Neural crest cell (in vitro differentiated cells): ENCODE measurements around the gene AJAP1. TPM values are rescaled to one million over a fixed set of nuclear protein-coding genes. Genes with fewer than 3 reads are reported as not detected.
A peak's percentile ranks its signal among the peaks of the same experiment; 100 is the strongest.

Experiments used
- DNase-seq: peaks from one replicate; pipeline ENCODE4 v3.0.0; 2021; ENCODE audit warnings: low read depth, mixed read lengths, low spot score
- H3K27ac Mint-ChIP-seq: one replicate; pipeline ENCODE4 v1.8.0; 2021; ENCODE audit warnings: mild to moderate bottlenecking, mixed read lengths; ENCODE audit not compliant: unreplicated experiment
- H3K27me3 Mint-ChIP-seq: 2 replicates; pipeline ENCODE4 v1.8.0; 2021; ENCODE audit warnings: low read depth, mild to moderate bottlenecking, mixed read lengths
- H3K36me3 Mint-ChIP-seq: 2 replicates; pipeline ENCODE4 v1.8.0; 2021; ENCODE audit warnings: low read depth, mild to moderate bottlenecking, mixed read lengths
- H3K4me1 Mint-ChIP-seq: 2 replicates; pipeline ENCODE4 v1.8.0; 2021; ENCODE audit warnings: mixed read lengths
- H3K4me3 Mint-ChIP-seq: one replicate; pipeline ENCODE4 v1.8.0; 2021; ENCODE audit warnings: mild to moderate bottlenecking, mixed read lengths
- H3K9me3 Mint-ChIP-seq: 2 replicates; pipeline ENCODE4 v1.8.0; 2021; ENCODE audit warnings: mixed read lengths
- total RNA-seq: library from RNA; stranded (reverse); gene quantifications from 2 replicates; pipeline ENCODE4 v1.2.1, GENCODE V29; 2021
- TF ChIP-seq, protein P1 (sequence below): fragments of 200-600 bp; sonication (generic); conservative IDR thresholded peaks from 2 replicates; pipeline ENCODE4 v1.5.0; 2021; ENCODE audit warnings: antibody characterized with exemption, mild to moderate bottlenecking

The AJAP1 gene
- total RNA-seq, 1 donor from 2014 or later, result 1.4 TPM

DNA sequence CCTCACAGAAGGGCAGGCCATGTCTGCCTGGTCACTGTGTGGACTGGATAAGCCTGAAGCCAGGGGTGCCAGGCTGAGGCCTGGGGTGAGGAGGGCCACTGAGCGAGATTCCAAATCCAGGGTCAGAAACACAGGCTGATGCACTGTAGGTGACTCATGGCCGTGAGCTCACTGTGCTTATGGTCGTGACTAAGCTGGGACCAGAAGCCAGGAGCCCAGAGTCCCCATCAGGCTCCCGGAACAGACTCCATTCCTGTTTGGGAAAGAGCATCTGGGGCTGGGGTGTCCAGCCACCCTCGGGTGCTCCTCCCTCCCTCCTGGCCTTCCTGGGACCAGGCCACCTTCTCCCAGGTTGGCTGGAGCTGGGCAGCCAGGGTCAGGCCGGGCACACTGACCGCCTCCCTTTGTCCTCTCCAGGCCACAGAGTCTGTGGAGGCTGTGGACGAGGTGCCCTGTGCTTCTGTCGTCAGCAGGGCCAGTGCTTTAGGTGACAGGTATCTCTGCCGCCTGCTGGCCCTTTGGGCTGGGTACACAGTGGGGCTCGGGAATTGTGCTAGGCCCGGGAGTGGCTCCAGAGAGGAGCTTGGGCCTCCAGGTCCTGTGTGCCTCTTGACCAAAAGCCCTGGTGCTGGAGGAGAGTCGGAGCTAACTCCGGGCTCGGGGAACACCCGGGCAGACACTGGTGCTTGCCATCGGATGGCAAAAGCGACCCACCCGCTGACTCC, 36.7 kb downstream of the AJAP1 start:
- H3K27me3 Mint-ChIP-seq, result no peaks in the 10 kb centered on the region
- H3K9me3 Mint-ChIP-seq, result no peaks in the 10 kb centered on the region
- H3K36me3 Mint-ChIP-seq, result no peaks in the 10 kb centered on the region
- H3K4me3 Mint-ChIP-seq, result no peak overlapping the region
- H3K4me1 Mint-ChIP-seq, result peaks cover 13% of the 10 kb centered on the region
- no peak for DNase-seq
- H3K27ac Mint-ChIP-seq, result peak overlapping the region; percentile 57
- TF ChIP-seq, protein P1, sequence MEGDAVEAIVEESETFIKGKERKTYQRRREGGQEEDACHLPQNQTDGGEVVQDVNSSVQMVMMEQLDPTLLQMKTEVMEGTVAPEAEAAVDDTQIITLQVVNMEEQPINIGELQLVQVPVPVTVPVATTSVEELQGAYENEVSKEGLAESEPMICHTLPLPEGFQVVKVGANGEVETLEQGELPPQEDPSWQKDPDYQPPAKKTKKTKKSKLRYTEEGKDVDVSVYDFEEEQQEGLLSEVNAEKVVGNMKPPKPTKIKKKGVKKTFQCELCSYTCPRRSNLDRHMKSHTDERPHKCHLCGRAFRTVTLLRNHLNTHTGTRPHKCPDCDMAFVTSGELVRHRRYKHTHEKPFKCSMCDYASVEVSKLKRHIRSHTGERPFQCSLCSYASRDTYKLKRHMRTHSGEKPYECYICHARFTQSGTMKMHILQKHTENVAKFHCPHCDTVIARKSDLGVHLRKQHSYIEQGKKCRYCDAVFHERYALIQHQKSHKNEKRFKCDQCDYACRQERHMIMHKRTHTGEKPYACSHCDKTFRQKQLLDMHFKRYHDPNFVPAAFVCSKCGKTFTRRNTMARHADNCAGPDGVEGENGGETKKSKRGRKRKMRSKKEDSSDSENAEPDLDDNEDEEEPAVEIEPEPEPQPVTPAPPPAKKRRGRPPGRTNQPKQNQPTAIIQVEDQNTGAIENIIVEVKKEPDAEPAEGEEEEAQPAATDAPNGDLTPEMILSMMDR, result no peak

DNA sequence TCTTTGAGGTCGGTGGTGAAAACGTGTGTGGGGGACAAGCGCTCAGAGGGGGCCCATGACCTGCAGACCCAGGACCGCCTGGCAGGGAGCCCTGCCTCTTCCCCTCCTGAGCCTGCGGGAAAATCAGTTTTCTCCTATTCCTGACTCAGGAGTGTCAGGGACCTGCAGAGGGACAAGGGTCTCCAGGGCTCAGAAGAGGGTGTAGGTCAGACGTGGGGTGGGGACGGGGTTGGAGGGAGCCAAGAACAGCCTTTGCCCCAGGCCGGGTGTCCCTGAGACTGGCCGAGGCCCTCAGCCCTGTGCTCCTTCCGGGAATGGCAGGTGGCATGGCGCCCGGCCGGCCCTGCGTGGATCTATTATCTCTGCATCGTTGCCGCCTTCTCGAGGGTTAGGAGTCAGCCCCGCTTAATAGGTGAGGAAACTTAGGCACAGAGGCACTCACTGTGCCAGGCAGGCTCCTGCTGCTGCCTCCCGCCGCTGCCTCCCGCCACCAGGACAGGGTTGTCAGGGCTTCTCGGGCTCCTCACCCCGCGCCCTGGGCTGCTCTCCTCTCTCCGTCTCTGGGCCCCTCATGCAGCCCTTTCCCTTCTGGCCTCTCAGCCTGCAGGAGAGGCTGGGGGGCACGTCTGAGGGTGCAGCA, 37.5 kb downstream of the AJAP1 start:
- H3K9me3 Mint-ChIP-seq, result no peaks in the 10 kb centered on the region
- TF ChIP-seq, protein P1, result no peak
- H3K27me3 Mint-ChIP-seq, result no peaks in the 10 kb centered on the region
- H3K36me3 Mint-ChIP-seq, result no peaks in the 10 kb centered on the region
- peak overlapping the region; percentile 57 for H3K27ac Mint-ChIP-seq
- H3K4me3 Mint-ChIP-seq, result no peak overlapping the region
- peaks cover 8% of the 10 kb centered on the region for H3K4me1 Mint-ChIP-seq
- DNase-seq, result no peak

DNA sequence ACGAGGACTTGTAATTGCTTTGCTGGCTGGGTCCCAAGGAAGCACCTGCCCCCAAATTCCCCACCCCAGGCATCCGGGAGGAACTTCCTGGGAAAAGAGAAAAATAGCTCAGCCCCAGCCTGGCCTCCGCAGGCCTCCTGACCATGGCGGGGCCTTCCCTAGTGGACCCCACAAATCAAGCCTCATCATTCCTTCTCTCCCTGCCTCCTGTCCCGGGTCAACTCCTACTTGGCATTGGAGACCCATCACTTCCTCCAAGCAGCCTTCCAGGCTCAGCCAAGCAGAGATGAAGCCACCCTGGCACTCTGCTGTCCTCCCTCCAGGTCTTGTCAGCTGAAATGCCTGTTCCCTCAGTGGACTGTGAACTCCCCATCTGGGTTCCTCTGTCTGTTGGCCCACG, 38.0 kb downstream of the AJAP1 start:
- H3K4me1 Mint-ChIP-seq, result peaks cover 2% of the 10 kb centered on the region
- no peak overlapping the region for H3K4me3 Mint-ChIP-seq
- H3K36me3 Mint-ChIP-seq, result no peaks in the 10 kb centered on the region
- H3K27me3 Mint-ChIP-seq, result no peaks in the 10 kb centered on the region
- peak overlapping the region; percentile 35 for H3K27ac Mint-ChIP-seq
- TF ChIP-seq, protein P1, result no peak
- no peaks in the 10 kb centered on the region for H3K9me3 Mint-ChIP-seq
- no peak for DNase-seq

DNA sequence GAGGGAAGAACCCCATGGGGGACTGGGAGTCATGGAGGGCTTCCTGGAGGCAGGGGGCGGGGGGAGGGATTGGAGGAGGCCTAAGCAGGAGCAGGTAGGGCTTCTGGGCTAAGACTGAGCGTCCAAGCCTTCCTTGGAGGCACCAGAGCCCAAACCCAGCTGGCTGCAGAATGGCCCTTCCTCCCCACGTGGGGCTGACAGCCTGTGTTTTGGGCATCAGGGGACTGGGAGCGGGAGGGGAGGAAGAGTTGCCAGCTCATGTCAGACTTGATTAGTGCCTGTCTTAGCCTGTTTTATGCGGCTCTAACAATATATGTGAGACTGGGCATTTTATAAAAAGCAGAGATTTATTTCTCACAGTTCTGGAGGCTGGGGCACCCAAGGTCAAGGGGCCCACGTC, 38.9 kb downstream of the AJAP1 start:
- TF ChIP-seq, protein P1, result no peak
- no peak for DNase-seq
- Mint-ChIP-seq H3K27ac (peak overlapping the region; percentile 35), H3K4me1 (no peaks in the 10 kb centered on the region), H3K9me3 (no peaks in the 10 kb centered on the region), H3K27me3 (no peaks in the 10 kb centered on the region), H3K36me3 (no peaks in the 10 kb centered on the region), H3K4me3 (no peak overlapping the region)

DNA sequence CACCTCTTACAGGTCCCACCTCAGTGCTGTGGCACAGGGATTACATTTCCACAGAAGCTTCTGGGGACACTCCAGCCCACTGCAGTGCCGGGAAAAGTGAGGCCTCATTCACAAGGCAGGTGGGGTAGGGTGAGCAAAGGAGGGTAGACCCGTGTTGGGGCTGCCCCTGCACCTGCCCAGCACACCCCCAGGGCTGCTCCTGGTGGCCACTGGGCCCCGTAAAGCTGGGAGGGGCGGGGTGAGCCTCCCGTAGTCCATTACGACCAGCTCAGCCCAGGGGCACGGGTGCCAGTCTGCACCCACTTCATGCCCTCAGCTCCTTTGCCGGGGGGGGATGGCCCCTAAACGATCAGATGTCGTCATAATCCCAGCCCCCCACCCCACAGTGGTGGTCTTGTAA, 39.5 kb downstream of the AJAP1 start:
- H3K27ac Mint-ChIP-seq, result no peak overlapping the region
- H3K4me1 Mint-ChIP-seq, result no peaks in the 10 kb centered on the region
- no peaks in the 10 kb centered on the region for H3K27me3 Mint-ChIP-seq
- H3K4me3 Mint-ChIP-seq, result no peak overlapping the region
- TF ChIP-seq, protein P1, result no peak
- H3K9me3 Mint-ChIP-seq, result no peaks in the 10 kb centered on the region
- no peaks in the 10 kb centered on the region for H3K36me3 Mint-ChIP-seq
- DNase-seq, result no peak
